NCI-H1930 (cell line): Measurements from ENCODE around the gene FAM184A.

ENCODE experiments used
- DNase-seq, 2 experiments: peaks; one replicate each; lab custom pipeline; 2025; lab: John Stamatoyannopoulos, UW

FAM184A gene

GRCh38 chr6:118913161-118913560 is 165.3 kb downstream of the FAM184A start:
- no peak for DNase-seq

- no peak for DNase-seq
These were observed 165.8 kb downstream of the FAM184A start for GRCh38 chr6:118912646-118913045.
